Fibroblast of gingiva (primary cell): ENCODE results near the gene ACOX2.

Source experiments
- DNase-seq: peaks from one replicate; pipeline ENCODE4 v3.0.0-alpha.2; 2011; ENCODE audit warnings: low read depth

Gene ACOX2

DNA sequence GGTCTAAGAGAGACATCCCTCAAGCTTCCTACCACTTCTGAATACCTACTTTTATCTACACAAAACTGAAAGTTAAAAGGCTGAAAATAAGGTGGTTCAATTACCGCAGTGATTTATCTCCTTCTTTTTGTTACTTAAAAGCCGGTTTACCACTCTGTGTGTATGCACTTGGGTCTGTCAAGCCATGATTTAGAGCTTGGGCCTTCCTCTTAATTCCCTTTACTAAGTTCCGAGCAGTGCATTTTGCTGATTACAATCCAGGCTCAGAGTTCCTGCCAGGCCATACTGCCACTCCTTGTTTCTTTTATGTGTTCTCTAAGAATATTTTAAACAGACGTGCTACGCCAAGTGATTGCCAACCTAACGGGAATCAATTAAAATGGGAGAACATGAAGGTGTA, 28.6 kb downstream of the ACOX2 start:
- no peak for DNase-seq

DNA sequence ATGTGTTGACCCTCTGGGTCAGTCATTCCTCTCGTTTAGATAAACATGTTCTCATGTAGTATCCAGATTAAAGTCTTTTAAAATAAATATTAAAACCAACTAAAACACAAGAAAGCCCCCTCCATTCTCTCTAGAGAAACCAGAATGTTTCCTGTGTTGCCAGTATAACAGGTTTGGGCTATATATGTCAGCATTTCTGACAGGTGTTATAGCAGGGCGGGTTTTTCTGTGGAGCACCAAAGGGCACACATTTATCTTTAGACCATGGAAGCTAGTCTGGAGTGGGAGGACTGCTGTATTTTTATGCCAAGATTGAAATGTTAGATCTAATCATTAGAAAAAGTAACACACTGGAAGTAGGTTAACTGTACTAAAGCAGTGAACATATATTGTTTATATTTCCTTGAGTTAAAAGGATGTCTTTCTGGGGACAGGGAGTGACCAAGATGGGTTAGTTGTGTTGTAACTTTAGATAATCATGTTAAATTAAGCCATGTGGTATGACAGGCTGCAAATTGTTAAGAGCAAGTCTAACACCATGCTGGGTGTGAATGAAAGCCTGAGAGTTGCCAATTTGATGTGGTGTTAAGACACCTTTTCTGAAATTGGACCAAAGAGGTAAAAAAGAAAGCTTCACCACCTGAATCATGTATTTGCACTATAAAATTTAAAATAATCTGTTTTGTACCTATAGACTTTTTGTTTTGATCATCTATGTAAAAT, 29.5 kb downstream of the ACOX2 start:
- no peak for DNase-seq

GRCh38 chr3:58502872-58503271, 34.1 kb downstream of the ACOX2 start:
- no peak for DNase-seq

DNA sequence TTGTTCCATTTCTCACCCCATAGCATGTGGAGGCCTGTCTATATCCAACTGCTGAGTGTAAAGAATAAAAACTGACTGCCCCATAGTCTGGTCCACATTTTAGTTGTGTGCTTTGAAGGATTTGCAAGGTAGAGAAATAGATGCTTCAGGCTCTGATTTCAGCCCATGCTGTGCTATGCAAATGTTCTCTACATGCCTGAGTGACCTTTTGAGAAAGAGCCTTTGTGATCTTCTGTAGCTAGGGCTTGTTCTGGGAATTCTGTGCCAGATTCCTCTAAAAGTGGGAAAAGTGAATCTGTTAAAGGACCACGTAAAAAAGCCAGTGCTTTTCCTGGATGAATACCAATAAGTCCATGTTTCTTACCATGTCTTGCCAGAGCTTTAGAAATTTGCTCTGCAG, 39.9 kb downstream of the ACOX2 start:
- peak; percentile 21 for DNase-seq

DNA sequence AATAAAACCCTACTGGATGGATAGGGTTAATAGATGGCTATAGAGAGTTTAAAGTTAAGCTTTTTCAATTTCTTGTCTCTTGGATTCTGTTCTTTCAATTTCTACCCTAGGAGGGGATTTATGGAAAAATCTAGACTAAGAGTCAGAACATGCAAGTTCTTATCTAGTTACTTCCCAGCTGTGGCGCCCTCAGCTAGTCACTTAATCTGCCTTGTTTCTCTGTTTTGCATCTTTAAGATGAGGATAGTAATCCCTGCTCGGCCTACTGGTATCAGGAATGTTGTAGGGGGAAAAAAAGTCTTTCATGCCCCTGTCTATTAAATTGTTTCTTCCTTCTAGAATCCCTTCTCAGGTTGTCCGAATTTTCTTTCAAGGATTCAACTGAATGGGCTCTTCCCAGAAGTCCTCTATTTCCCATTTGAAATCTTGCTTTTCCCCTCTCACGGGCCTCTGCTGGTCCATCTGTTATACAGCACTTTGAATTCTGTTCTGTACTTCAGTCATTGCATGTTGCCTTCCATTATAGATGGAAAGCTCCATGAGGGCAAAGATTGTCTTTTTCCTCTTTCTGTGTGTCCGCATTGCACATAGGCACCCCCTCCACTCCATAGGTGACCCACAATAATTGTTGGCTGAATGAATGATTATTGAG, 40.7 kb downstream of the ACOX2 start:
- no peak for DNase-seq

- DNase-seq, result no peak
Measured at GRCh38 chr3:58495101-58495500, 41.9 kb downstream of the ACOX2 start.

- no peak for DNase-seq
Measured at GRCh38 chr3:58494107-58494506, 42.9 kb downstream of the ACOX2 start.

GRCh38 chr3:58492494-58492905, 44.5 kb downstream of the ACOX2 start:
- DNase-seq, result no peak

GRCh38 chr3:58491506-58492402, 45.2 kb downstream of the ACOX2 start, which contains the start of gene KCTD6:
KCTD6 (plus strand) TSS chr3:58492096; CDS start chr3:58498756, 6,660 bp downstream.
- peak; percentile 94 for DNase-seq

GRCh38 chr3:58490860-58491501, 46.0 kb downstream of the ACOX2 start:
- no peak for DNase-seq

DNA sequence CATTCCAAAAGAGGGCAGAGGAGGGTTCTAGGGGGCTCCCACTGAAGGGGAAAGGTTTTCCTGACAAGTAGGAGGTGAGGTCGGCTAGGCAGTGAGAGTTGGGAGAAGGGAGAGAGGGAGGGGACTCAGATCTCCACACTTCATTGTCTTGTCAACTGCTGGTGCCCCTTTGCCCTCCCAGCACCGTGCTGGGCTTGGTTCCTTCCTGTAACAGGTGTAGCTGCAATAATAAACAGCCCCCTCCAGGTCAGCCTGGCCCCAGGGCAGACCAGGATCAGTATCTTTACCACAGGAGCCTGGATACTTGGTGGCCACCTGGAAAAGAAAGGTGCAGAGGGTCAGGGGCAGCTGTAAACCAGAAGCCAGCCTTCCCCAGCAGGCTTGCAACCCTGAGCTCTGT, 48.0 kb downstream of the ACOX2 start:
- DNase-seq, result no peak

- DNase-seq, result peak; percentile 43
Measured at GRCh38 chr3:58487140-58487886, 49.7 kb downstream of the ACOX2 start.

DNA sequence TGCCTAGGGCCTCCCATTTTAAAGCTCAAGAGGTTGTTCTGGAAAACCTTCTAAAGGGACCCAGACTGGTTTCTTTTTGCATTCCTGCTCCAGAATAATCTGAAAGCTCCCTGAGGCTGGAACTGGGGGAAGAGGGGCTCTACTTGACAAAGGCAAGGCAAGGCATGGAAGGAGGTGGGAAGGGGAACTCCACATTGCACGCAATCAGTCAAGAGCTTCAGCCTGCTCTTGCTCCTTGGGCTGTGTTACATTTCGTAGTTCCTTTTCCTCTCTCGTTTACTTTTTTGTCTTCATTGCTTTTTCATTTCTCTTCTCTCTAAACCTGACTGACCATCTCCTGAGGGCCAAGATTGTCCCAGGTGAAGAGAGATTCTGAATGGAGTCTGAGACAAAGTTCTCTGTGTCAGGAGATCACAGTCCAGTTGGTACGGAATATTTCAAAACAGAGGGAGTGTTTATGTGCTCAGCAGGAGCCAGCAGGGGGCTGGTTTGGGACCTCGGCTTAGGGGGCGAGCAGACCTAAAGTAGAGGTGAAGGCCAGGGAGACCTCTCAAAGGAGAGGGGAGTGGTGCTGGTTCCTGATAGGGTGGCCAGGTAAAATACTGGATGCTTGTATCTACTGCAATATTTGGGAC, 51.1 kb downstream of the ACOX2 start:
- DNase-seq, result no peak

- DNase-seq, result no peak
Measured at GRCh38 chr3:58484722-58485069, 52.3 kb downstream of the ACOX2 start.

- no peak for DNase-seq
Measured at GRCh38 chr3:58484045-58484721, 52.8 kb downstream of the ACOX2 start.

DNA sequence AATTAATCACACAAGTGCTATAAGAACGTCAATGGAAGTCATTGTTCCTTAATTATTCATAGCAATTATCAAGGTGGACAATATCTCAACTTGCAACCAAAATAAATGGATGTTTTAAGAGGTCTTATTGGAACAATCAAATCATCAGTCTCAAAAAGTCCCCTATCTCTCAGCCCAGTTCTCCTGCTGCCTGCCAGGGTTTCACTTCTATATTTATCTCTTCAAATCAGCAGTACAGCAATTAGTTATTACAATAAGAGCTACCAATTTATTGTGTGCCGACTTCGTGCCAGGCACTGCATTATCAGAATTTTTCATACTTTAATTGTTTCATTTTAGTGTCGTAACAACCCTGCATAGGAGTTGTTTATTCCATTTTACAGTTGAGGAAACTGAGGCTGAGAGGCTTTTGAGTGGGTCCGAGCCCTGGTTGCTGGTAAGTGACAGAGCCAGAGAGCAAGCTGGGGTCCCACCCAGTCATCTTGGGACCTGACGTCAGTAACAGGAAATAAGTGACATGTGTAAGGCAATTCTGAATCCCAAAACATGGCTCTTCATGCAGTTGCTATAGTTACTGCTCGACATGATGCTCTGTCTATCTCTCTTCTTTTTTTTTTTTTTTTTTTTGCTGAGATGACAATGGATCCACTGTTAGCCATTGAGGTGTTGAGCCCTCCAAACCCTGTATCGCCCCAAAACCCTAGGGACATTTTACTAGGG, 53.9 kb downstream of the ACOX2 start:
- DNase-seq, result no peak

- no peak for DNase-seq
Measured at GRCh38 chr3:58480309-58480708, 56.7 kb downstream of the ACOX2 start.

DNA sequence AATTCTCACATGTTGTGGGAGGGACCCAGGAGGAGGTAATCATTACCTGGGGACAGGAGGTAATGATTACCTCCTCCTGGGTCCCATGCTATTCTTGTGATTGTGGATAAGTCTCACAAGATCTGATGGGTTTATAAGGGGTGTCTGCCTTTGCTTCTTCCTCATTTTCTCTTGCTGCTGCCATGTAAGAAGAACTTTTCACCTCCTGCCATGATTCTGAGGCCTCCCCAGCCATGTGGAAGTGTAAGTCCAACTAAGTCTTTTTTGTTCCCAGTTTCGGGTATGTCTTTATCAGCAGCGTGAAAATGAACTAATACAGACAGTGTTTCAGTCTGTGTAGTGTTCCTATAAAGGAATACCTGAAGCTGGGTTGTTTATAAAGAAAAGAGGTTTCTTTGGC, 58.2 kb downstream of the ACOX2 start:
- DNase-seq, result no peak

DNA sequence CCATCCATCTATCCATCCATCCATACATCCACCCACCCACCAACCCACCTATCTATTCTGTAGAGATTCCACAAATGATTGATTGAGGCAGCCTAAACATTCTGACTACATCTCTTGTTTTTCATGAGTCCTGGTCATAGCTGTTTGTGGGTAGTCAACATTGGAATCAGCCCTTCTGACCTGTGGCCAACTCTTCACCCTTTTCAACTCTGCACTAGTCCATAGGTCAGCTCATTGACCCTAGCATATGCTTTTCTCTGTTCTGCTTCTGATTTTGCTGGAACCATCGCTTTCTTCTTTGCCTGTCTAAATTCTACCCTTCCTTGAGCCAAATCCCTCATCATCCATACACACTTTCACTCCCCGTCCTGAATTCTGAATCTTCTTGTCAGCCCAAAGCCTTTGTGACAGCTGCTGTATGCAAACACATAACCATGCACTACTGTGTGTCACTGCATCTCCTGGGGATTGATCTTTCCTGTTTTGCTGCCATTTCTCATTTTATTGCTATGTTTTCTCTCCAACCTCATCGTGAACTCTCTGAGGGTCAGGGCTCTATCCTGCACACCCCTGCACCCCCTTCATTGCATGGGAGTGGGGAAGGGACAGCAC, 61.9 kb downstream of the ACOX2 start:
- DNase-seq, result no peak
